ENCODE data around the gene AP3D1. TPM values are rescaled to one million over a fixed set of nuclear protein-coding genes. Genes with fewer than 3 reads are reported as not detected.

The AP3D1 gene
- total and polyA plus RNA-seq, 4 donors: 21.7 to 79.8 (median 59.6) TPM

DNA sequence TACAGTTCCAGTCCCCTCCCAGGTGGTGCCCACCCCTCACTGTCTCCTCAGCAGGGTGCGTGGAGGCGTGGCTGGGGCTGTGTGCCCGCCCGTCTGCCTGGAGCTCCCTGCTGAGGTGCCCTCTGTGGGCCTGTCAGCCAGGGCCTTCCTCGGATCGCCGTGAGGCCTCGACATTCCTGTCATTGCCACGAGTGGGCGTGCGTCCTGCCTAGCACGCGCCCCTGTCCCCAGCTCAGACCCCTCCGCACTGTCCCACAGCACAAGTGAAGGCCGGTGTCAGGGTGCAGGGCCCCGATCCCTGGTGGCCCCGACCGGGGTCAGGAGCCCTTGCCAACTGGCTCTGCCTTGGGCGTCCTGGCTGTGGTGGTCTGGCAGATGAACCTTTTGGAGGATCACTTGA is 44.5 kb upstream of the AP3D1 start:
- Histone ChIP-seq H3K9ac (ENCODE audit: low read depth in 1 of 2, low read length in 2 of 2) (no peak overlapping the region), H3K27me3 (ENCODE audit: control insufficient read depth in 4 of 4, insufficient read depth in 4 of 4, low read length in 3 of 4) (no peaks in the 10 kb centered on the region), H3K4me3 (ENCODE audit: low read depth in 1 of 3, low read length in 3 of 3) (no peak overlapping the region), H3K27ac (ENCODE audit: low read depth in 1 of 2, low read length in 2 of 2) (no peak overlapping the region), H3K36me3 (ENCODE audit: control insufficient read depth in 4 of 4, insufficient read depth in 3 of 4, low read depth in 1 of 4, low read length in 3 of 4) (peaks cover 8 to 53% (median 13%) of the 10 kb centered on the region in 4 donors), H3K9me3 (ENCODE audit: control insufficient read depth in 4 of 4, low read length in 3 of 4) (no peaks in the 10 kb centered on the region), H3K4me1 (ENCODE audit: control insufficient read depth in 4 of 4, insufficient read depth in 4 of 4, low read length in 3 of 4) (no peaks in the 10 kb centered on the region)
- DNase-seq (ENCODE audit: low spot score): no peak
- TF ChIP-seq NR2F2 (IDR thresholded peaks at IDR 0.05): no peak
- WGBS: 98% methylated on average over 19 of the region's 19 CpGs

DNA sequence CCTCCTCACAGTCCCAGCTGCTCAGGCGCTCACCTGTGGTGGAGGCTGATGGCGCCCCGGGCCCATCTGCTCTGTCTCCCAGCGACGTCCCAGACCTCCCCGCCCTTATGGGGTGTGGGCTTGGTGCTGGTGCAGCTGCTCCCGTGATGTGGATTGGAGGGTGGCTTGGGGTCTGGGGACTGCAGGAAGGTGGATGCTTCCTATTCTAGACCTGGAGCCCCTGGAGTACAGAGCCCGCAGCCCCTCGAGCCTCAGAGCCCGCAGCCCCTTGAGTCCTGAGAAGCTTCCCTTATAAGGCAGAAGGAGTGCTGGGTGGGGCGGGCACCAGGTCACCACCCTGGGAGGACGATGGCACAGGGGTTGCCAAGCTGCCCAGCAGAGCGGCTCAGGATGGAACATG is 44.0 kb upstream of the AP3D1 start:
- no peak for TF ChIP-seq YY1 (IDR thresholded peaks at IDR 0.05)
- no peak for TF ChIP-seq NR2F2 (IDR thresholded peaks at IDR 0.05)
- no peak for TF ChIP-seq GABPA (IDR thresholded peaks at IDR 0.05 in 1 of 2, conservative IDR thresholded peaks at IDR 0.05 in 1 of 2)
- no peak for TF ChIP-seq CTCF (IDR thresholded peaks at IDR 0.05; ENCODE audit: low read depth, low read length, missing input control)
- TF ChIP-seq, protein P1, sequence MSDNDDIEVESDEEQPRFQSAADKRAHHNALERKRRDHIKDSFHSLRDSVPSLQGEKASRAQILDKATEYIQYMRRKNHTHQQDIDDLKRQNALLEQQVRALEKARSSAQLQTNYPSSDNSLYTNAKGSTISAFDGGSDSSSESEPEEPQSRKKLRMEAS (IDR thresholded peaks at IDR 0.05): no peak
- TF ChIP-seq, protein P2, sequence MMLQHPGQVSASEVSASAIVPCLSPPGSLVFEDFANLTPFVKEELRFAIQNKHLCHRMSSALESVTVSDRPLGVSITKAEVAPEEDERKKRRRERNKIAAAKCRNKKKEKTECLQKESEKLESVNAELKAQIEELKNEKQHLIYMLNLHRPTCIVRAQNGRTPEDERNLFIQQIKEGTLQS (IDR thresholded peaks at IDR 0.05): no peak
- no peak for TF ChIP-seq TAF1 (conservative IDR thresholded peaks at IDR 0.05)
- no peak for TF ChIP-seq RXRA (IDR thresholded peaks at IDR 0.05)
- TF ChIP-seq JUND (IDR thresholded peaks at IDR 0.05): no peak
- H3K9me3 ChIP-seq (ENCODE audit: control insufficient read depth in 4 of 4, low read length in 3 of 4): no peaks in the 10 kb centered on the region
- H3K36me3 ChIP-seq (ENCODE audit: control insufficient read depth in 4 of 4, insufficient read depth in 3 of 4, low read depth in 1 of 4, low read length in 3 of 4): peaks cover 8 to 52% (median 13%) of the 10 kb centered on the region in 4 donors
- H3K27me3 ChIP-seq (ENCODE audit: control insufficient read depth in 4 of 4, insufficient read depth in 4 of 4, low read length in 3 of 4): no peaks in the 10 kb centered on the region
- H3K4me1 ChIP-seq (ENCODE audit: control insufficient read depth in 4 of 4, insufficient read depth in 4 of 4, low read length in 3 of 4): no peaks in the 10 kb centered on the region
- no peak overlapping the region for H3K27ac ChIP-seq (ENCODE audit: low read depth in 1 of 2, low read length in 2 of 2)
- DNase-seq (ENCODE audit: low spot score): no peak
- 95% methylated on average over 13 of the region's 13 CpGs for WGBS
- no peak overlapping the region for H3K9ac ChIP-seq (ENCODE audit: low read depth in 1 of 2, low read length in 2 of 2)
- H3K4me3 ChIP-seq (ENCODE audit: low read depth in 1 of 3, low read length in 3 of 3): no peak overlapping the region

DNA sequence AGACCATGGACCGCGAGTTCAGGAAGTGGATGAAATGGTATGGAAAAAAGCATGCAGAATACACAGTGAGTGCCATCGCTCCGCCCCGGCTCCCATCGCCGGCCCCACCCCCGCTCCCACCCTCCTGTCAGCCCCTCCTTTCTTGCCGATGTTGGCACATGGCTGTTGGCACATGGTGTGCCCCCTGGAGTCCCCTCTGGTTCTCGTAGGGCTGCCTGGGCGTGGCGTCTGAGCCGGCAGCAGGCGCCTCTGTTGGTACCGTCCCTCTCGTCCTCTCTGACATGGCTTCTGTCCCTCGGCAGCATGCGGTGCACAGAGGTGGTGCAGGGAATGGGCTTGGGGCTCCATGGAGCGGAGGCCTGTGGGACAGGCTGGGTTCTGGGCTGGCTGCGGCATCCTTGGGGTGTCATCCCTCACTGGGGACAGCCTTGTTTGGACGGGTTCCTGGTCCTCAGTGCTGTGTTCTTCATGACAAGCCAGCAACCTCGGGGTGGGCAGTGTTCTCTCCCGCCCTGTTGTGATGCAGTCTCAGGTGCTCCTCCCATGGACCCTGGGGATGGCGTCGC is 43.2 kb upstream of the AP3D1 start:
- Histone ChIP-seq H3K4me3 (ENCODE audit: low read depth in 1 of 3, low read length in 3 of 3) (no peak overlapping the region), H3K27me3 (ENCODE audit: control insufficient read depth in 4 of 4, insufficient read depth in 4 of 4, low read length in 3 of 4) (no peaks in the 10 kb centered on the region), H3K9ac (ENCODE audit: low read depth in 1 of 2, low read length in 2 of 2) (no peak overlapping the region), H3K4me1 (ENCODE audit: control insufficient read depth in 4 of 4, insufficient read depth in 4 of 4, low read length in 3 of 4) (no peaks in the 10 kb centered on the region), H3K9me3 (ENCODE audit: control insufficient read depth in 4 of 4, low read length in 3 of 4) (no peaks in the 10 kb centered on the region), H3K27ac (ENCODE audit: low read depth in 1 of 2, low read length in 2 of 2) (no peak overlapping the region), H3K36me3 (ENCODE audit: control insufficient read depth in 4 of 4, insufficient read depth in 3 of 4, low read depth in 1 of 4, low read length in 3 of 4) (peaks cover 8 to 56% (median 13%) of the 10 kb centered on the region in 4 donors)
- TF ChIP-seq FOXA2 (IDR thresholded peaks at IDR 0.05): no peak
- TF ChIP-seq HNF4A (conservative IDR thresholded peaks at IDR 0.05): no peak
- TF ChIP-seq GABPA (IDR thresholded peaks at IDR 0.05 in 1 of 2, conservative IDR thresholded peaks at IDR 0.05 in 1 of 2): no peak
- TF ChIP-seq RXRA (IDR thresholded peaks at IDR 0.05): no peak
- TF ChIP-seq TAF1 (conservative IDR thresholded peaks at IDR 0.05): no peak
- no peak for TF ChIP-seq YY1 (IDR thresholded peaks at IDR 0.05)
- no peak for TF ChIP-seq CTCF (IDR thresholded peaks at IDR 0.05; ENCODE audit: low read depth, low read length, missing input control)
- TF ChIP-seq RAD21 (IDR thresholded peaks at IDR 0.05): no peak
- TF ChIP-seq JUND (IDR thresholded peaks at IDR 0.05): no peak
- no peak for TF ChIP-seq FOXA1 (IDR thresholded peaks at IDR 0.05)
- no peak for TF ChIP-seq EGR1 (IDR thresholded peaks at IDR 0.05; ENCODE audit: low read depth in 2 of 2)
- TF ChIP-seq, protein P3, sequence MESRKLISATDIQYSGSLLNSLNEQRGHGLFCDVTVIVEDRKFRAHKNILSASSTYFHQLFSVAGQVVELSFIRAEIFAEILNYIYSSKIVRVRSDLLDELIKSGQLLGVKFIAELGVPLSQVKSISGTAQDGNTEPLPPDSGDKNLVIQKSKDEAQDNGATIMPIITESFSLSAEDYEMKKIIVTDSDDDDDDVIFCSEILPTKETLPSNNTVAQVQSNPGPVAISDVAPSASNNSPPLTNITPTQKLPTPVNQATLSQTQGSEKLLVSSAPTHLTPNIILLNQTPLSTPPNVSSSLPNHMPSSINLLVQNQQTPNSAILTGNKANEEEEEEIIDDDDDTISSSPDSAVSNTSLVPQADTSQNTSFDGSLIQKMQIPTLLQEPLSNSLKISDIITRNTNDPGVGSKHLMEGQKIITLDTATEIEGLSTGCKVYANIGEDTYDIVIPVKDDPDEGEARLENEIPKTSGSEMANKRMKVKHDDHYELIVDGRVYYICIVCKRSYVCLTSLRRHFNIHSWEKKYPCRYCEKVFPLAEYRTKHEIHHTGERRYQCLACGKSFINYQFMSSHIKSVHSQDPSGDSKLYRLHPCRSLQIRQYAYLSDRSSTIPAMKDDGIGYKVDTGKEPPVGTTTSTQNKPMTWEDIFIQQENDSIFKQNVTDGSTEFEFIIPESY (IDR thresholded peaks at IDR 0.05): no peak
- TF ChIP-seq SP1 (IDR thresholded peaks at IDR 0.05): no peak
- TF ChIP-seq HNF4G (IDR thresholded peaks at IDR 0.05): no peak
- TF ChIP-seq, protein P1 (IDR thresholded peaks at IDR 0.05): no peak
- no peak for DNase-seq (ENCODE audit: low spot score)
- WGBS: 95% methylated on average over 25 of the region's 25 CpGs
